Stomach (tissue), 4 donors: ENCODE measurements around the gene CD96.

Experiments
- EP300 ChIP-seq: sonication (generic); formaldehyde crosslinking; IDR thresholded peaks from one replicate; pipeline ENCODE4 v1.6.1; 2017; ENCODE audit warnings: antibody characterized with exemption
- TF ChIP-seq, protein P1 (sequence below), 7 experiments: fragments of 450-650 bp in 4 of 7; fragments of 200-600 bp in 3 of 7; sonication (generic) in 3 of 7; IDR thresholded peaks; one replicate each; pipeline ENCODE4 v1.5.1; 2016 to 2019; ENCODE audit warnings: antibody characterized with exemption in 7 of 7, control low read depth in 2 of 7, mild to moderate bottlenecking in 1 of 7

DNA sequence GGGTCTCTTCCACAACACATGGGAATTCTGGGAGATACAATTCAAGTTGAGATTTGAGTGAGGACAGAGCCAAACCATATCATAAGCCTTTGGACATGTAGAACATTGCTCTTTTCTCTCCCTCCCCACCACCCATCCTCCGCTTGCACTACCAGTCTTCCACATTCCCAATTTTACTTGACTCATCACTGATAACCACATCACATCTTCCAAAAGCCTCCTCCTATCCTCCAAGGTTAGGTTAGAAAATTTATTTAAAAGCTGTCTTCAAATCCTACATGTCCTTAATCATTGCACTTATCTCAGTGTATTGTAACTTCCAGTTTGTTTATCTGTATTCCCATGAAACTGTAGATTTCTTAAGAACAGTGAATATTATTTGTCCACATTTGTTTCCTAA lies 42.7 kb downstream of the CD96 start:
- no peak for TF ChIP-seq EP300
- TF ChIP-seq, protein P1, sequence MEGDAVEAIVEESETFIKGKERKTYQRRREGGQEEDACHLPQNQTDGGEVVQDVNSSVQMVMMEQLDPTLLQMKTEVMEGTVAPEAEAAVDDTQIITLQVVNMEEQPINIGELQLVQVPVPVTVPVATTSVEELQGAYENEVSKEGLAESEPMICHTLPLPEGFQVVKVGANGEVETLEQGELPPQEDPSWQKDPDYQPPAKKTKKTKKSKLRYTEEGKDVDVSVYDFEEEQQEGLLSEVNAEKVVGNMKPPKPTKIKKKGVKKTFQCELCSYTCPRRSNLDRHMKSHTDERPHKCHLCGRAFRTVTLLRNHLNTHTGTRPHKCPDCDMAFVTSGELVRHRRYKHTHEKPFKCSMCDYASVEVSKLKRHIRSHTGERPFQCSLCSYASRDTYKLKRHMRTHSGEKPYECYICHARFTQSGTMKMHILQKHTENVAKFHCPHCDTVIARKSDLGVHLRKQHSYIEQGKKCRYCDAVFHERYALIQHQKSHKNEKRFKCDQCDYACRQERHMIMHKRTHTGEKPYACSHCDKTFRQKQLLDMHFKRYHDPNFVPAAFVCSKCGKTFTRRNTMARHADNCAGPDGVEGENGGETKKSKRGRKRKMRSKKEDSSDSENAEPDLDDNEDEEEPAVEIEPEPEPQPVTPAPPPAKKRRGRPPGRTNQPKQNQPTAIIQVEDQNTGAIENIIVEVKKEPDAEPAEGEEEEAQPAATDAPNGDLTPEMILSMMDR (IDR thresholded peaks at IDR 0.05): no peak
